HCT116 (cell line): ENCODE measurements around the gene COG1. TPM values are rescaled to one million over a fixed set of nuclear protein-coding genes. Genes with fewer than 3 reads are reported as not detected.

Experiments
- ATAC-seq: fragments of 200-7000 bp; cut with Tn5 transposase; 2 replicates; pipeline ENCODE4 v1.9.1; 2020; ENCODE audit warnings: mild to moderate bottlenecking, moderate library complexity
- BruUV-seq: library from RNA; stranded (reverse); fragments of 400-500 nt; replicated peaks from 2 replicates; lab custom pipeline; 2021; lab: Mats Ljungman, UMichigan
- CTCF ChIA-PET: fragments of 300-600 bp; sonication (Branson Sonifier 250); formaldehyde crosslinking; loops from one replicate; lab custom pipeline; 2021; ENCODE audit warnings: antibody characterized with exemption; lab: Charles Lee
- POLR2A ChIA-PET: fragments of 300-600, 350-600 bp; sonication (Branson Sonifier 250); formaldehyde crosslinking; loops from one replicate; lab custom pipeline; 2021; ENCODE audit warnings: antibody characterized with exemption; lab: Charles Lee
- RAD21 ChIA-PET, 2 experiments: fragments of 300-600 bp; sonication (Branson Sonifier 250); formaldehyde crosslinking; loops; one replicate each; lab custom pipeline; 2023; ENCODE audit warnings: low total read pairs in 2 of 2; ENCODE audit not compliant: uncharacterized antibody in 2 of 2, unreplicated experiment in 2 of 2, low non-redundant PET in 1 of 2; lab: Charles Lee
- DNase-seq: peaks from one replicate; pipeline ENCODE4 v3.0.0-alpha.2; 2010; ENCODE audit warnings: low read depth, low spot score
- H2AFZ ChIP-seq: fragments of 200-600 bp; shearing (Covaris generic), sonication (generic); 2 replicates; pipeline ENCODE4 v1.6.1; 2017; ENCODE audit warnings: low read depth, mixed run types, mixed read lengths, antibody characterized with exemption, low read length; ENCODE audit not compliant: poor library complexity, severe bottlenecking
- H3K27ac ChIP-seq: 2 replicates; pipeline ENCODE4 v1.5.1; 2012; ENCODE audit warnings: low read depth, low read length
- H3K27me3 ChIP-seq: fragments of 200-600 bp; sonication (generic); 2 replicates; pipeline ENCODE4 v1.6.1; 2016; ENCODE audit warnings: mixed run types, low read length, mixed read lengths; ENCODE audit not compliant: insufficient read depth
- H3K36me3 ChIP-seq, 2 experiments: fragments of 200-500 bp in 1 of 2; fragments of 200-600 bp in 1 of 2; sonication (Bioruptor generic) in 1 of 2; sonication (generic) in 1 of 2; 2 replicates each; pipeline versions ENCODE4 v1.5.1 to v1.6.1; 2014 to 2016; ENCODE audit warnings: low read length in 2 of 2, inconsistent platforms in 1 of 2, mixed read lengths in 1 of 2, mixed run types in 1 of 2; ENCODE audit not compliant: insufficient read depth in 2 of 2, control insufficient read depth in 1 of 2
- H3K4me1 ChIP-seq, 2 experiments: fragments of 200-600 bp in 1 of 2; sonication (generic) in 1 of 2; 2 replicates each; pipeline versions ENCODE4 v1.5.1 to v1.6.1; 2012 to 2017; ENCODE audit warnings: low read length in 2 of 2, inconsistent platforms in 1 of 2, mild to moderate bottlenecking in 1 of 2, mixed read lengths in 1 of 2, mixed run types in 1 of 2, moderate library complexity in 1 of 2; ENCODE audit not compliant: insufficient read depth in 2 of 2, control insufficient read depth in 1 of 2
- H3K4me2 ChIP-seq: fragments of 200-600 bp; sonication (generic); 2 replicates; pipeline ENCODE4 v1.6.1; 2017; ENCODE audit warnings: mixed run types, low read length, mixed read lengths
- H3K4me3 ChIP-seq, 2 experiments: fragments of 200-600 bp in 1 of 2; sonication (generic) in 1 of 2; replicated peaks in 1 of 2; 2 replicates each; pipeline ENCODE4 v1.5.1; 2011 to 2016; ENCODE audit warnings: low read length in 2 of 2, control low read depth in 1 of 2, low read depth in 1 of 2, mild to moderate bottlenecking in 1 of 2, mixed read lengths in 1 of 2, mixed run types in 1 of 2
- H3K79me2 ChIP-seq: fragments of 200-600 bp; sonication (generic); 2 replicates; pipeline ENCODE4 v1.6.1; 2017; ENCODE audit warnings: mild to moderate bottlenecking, mixed run types, low read length, moderate library complexity, mixed read lengths; ENCODE audit not compliant: insufficient read depth
- H3K9ac ChIP-seq: fragments of 200-600 bp; sonication (generic); 2 replicates; pipeline ENCODE4 v1.6.1; 2016; ENCODE audit warnings: low read length, mixed read lengths
- H3K9me2 ChIP-seq: fragments of 200-600 bp; sonication (generic), shearing (Covaris generic); 2 replicates; pipeline ENCODE4 v1.6.1; 2017; ENCODE audit warnings: mixed run types, mild to moderate bottlenecking, moderate library complexity; ENCODE audit not compliant: insufficient read depth
- H3K9me3 ChIP-seq, 2 experiments: fragments of 200-500 bp in 1 of 2; fragments of 200-600 bp in 1 of 2; sonication (Bioruptor generic) in 1 of 2; sonication (generic) in 1 of 2; 2 replicates each; pipeline ENCODE4 v1.6.1; 2014 to 2017; ENCODE audit warnings: low read length in 2 of 2, mixed read lengths in 2 of 2, inconsistent platforms in 1 of 2, low read depth in 1 of 2, mild to moderate bottlenecking in 1 of 2, mixed run types in 1 of 2, moderate library complexity in 1 of 2; ENCODE audit not compliant: control insufficient read depth in 1 of 2, insufficient read depth in 1 of 2
- H4K20me1 ChIP-seq: fragments of 200-600 bp; sonication (generic), shearing (Covaris generic); 2 replicates; pipeline ENCODE4 v1.6.1; 2017; ENCODE audit warnings: mixed run types, mild to moderate bottlenecking, moderate library complexity; ENCODE audit not compliant: insufficient read depth
- CBX3 ChIP-seq: IDR thresholded peaks from 2 replicates; pipeline ENCODE4 v1.6.1; 2012; ENCODE audit warnings: low read depth
- CEBPB ChIP-seq: IDR thresholded peaks from 2 replicates; pipeline ENCODE4 v1.6.1; 2012; ENCODE audit warnings: low read depth
- EZH2 ChIP-seq: fragments of 200-600 bp; sonication (generic); IDR thresholded peaks from 2 replicates; pipeline ENCODE4 v1.6.1; 2017; ENCODE audit warnings: antibody characterized with exemption, mixed run types
- EZH2phosphoT487 ChIP-seq: fragments of 200-600 bp; IDR thresholded peaks from 2 replicates; pipeline ENCODE4 v1.6.1; 2018; ENCODE audit warnings: antibody characterized with exemption, borderline replicate concordance
- FOSL1 ChIP-seq: IDR thresholded peaks from 2 replicates; pipeline ENCODE4 v1.6.1; 2012; ENCODE audit warnings: low read depth
- POLR2A ChIP-seq: IDR thresholded peaks from 2 replicates; pipeline ENCODE4 v1.7.0; 2011; ENCODE audit warnings: borderline replicate concordance; ENCODE audit not compliant: insufficient read depth, insufficient read length; ENCODE audit errors: extremely low read depth
- POLR2AphosphoS5 ChIP-seq: IDR thresholded peaks from 2 replicates; pipeline ENCODE4 v1.6.1; 2011; ENCODE audit warnings: mild to moderate bottlenecking, low read depth, low read length, moderate library complexity
- RAD21 ChIP-seq: IDR thresholded peaks from 2 replicates; pipeline ENCODE4 v1.6.1; 2012; ENCODE audit warnings: low read depth, mild to moderate bottlenecking
- REST ChIP-seq: IDR thresholded peaks from 2 replicates; pipeline ENCODE4 v1.6.1; 2012; ENCODE audit warnings: low read depth
- SIN3A ChIP-seq: IDR thresholded peaks from 2 replicates; pipeline ENCODE4 v1.6.1; 2012; ENCODE audit warnings: low read depth
- SP1 ChIP-seq: IDR thresholded peaks from 2 replicates; pipeline ENCODE4 v1.6.1; 2012; ENCODE audit warnings: low read depth
- SRF ChIP-seq: IDR thresholded peaks from 2 replicates; pipeline ENCODE4 v1.6.1; 2012; ENCODE audit warnings: low read depth
- ZFX ChIP-seq: fragments of 450-650 bp; IDR thresholded peaks from 2 replicates; pipeline ENCODE4 v1.6.1; 2017
- intact Hi-C: fragments of 100-400 bp; cut with micrococcal nuclease; formaldehyde crosslinking; loops from 2 replicates; pipeline ENCODE4 v1.10.0; 2022
- total RNA-seq: library from RNA; stranded (reverse); gene quantifications from one replicate; pipeline ENCODE4 v1.2.1, GENCODE V29; 2021; ENCODE audit not compliant: unreplicated experiment
- TF ChIP-seq, protein P1 (sequence below): IDR thresholded peaks from 2 replicates; pipeline ENCODE4 v1.6.1; 2011; ENCODE audit warnings: mild to moderate bottlenecking, low read length, moderate library complexity; ENCODE audit not compliant: insufficient replicate concordance; ENCODE audit errors: extremely low read depth
- TF ChIP-seq, protein P2 (sequence below): IDR thresholded peaks from 2 replicates; pipeline ENCODE4 v1.6.1; 2012
- TF ChIP-seq, protein P3 (sequence below): IDR thresholded peaks from 2 replicates; pipeline ENCODE4 v1.6.1; 2012

Gene COG1
- total RNA-seq, 1 experiment from 2014 or later: 44.6 TPM

GRCh38 chr17:73157521-73157890, 35.3 kb upstream of the COG1 start:
- Histone ChIP-seq H3K36me3 (no peaks in the 10 kb centered on the region), H3K4me1 (peaks cover 2 to 12% of the 10 kb centered on the region in 2 experiments; a peak in 2 of 4 replicates), H3K27me3 (no peaks in the 10 kb centered on the region), H3K9ac (no peak overlapping the region), H4K20me1 (no peaks in the 10 kb centered on the region), H3K4me2 (no peak overlapping the region), H3K4me3 (no peak overlapping the region), H3K27ac (no peak overlapping the region), H3K9me2 (no peaks in the 10 kb centered on the region), H3K9me3 (no peaks in the 10 kb centered on the region), H3K79me2 (no peaks in the 10 kb centered on the region), H2AFZ (no peak overlapping the region)
- ChIA-PET CTCF (interaction anchor here (1.2 to 2.5 kb wide), 4 partner anchors 22 to 600 kb away, joined by 3 to 66 read pairs (median 24); no protein-coding TSS in a partner anchor), RAD21 (interaction anchor here in 1 of 2 experiments (2.1 kb wide), 1 partner anchor 171 kb away, joined by 9 read pairs; no protein-coding TSS in a partner anchor), POLR2A (no interaction called here)
- ATAC-seq (no peak), DNase-seq (no peak)
- TF ChIP-seq EZH2phosphoT487 (no peak), SIN3A (no peak), RAD21 (no peak), ZFX (no peak), POLR2AphosphoS5 (no peak), EZH2 (no peak), SRF (no peak), CEBPB (no peak), FOSL1 (no peak), SP1 (no peak), REST (no peak), POLR2A (no peak), CBX3 (no peak)
- TF ChIP-seq, protein P1, sequence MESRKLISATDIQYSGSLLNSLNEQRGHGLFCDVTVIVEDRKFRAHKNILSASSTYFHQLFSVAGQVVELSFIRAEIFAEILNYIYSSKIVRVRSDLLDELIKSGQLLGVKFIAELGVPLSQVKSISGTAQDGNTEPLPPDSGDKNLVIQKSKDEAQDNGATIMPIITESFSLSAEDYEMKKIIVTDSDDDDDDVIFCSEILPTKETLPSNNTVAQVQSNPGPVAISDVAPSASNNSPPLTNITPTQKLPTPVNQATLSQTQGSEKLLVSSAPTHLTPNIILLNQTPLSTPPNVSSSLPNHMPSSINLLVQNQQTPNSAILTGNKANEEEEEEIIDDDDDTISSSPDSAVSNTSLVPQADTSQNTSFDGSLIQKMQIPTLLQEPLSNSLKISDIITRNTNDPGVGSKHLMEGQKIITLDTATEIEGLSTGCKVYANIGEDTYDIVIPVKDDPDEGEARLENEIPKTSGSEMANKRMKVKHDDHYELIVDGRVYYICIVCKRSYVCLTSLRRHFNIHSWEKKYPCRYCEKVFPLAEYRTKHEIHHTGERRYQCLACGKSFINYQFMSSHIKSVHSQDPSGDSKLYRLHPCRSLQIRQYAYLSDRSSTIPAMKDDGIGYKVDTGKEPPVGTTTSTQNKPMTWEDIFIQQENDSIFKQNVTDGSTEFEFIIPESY: no peak
- TF ChIP-seq, protein P2, sequence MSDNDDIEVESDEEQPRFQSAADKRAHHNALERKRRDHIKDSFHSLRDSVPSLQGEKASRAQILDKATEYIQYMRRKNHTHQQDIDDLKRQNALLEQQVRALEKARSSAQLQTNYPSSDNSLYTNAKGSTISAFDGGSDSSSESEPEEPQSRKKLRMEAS: no peak
- TF ChIP-seq, protein P3, sequence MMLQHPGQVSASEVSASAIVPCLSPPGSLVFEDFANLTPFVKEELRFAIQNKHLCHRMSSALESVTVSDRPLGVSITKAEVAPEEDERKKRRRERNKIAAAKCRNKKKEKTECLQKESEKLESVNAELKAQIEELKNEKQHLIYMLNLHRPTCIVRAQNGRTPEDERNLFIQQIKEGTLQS: no peak
- intact Hi-C loops: no loop called here
- BruUV-seq: no TSS peak
